Keratinocyte (primary cell): ENCODE results near the gene MACROH2A1. TPM values are rescaled to one million over a fixed set of nuclear protein-coding genes. Genes with fewer than 3 reads are reported as not detected.

Experiments
- DNase-seq: peaks from one replicate; pipeline ENCODE4 v3.0.0-alpha.2; 2011; ENCODE audit warnings: low read depth, missing footprints, low spot score
- FAIRE-seq: peaks from 2 replicates; lab custom pipeline; 2011; peaks lifted over from hg19 to GRCh38; lab: Jason Lieb, UNC
- H2AFZ ChIP-seq: 2 replicates; pipeline ENCODE4 v1.6.0; 2012; ENCODE audit warnings: low read length, control low read depth, inconsistent platforms; ENCODE audit not compliant: control insufficient read depth
- H3K27ac ChIP-seq: 2 replicates; pipeline ENCODE4 v1.5.1; 2011; ENCODE audit warnings: low read length; ENCODE audit not compliant: control insufficient read depth, insufficient read depth
- H3K27me3 ChIP-seq: 3 replicates; pipeline ENCODE4 v1.6.0; 2011; ENCODE audit warnings: low read length; ENCODE audit not compliant: control insufficient read depth, insufficient read depth; ENCODE audit errors: extremely low read depth
- H3K36me3 ChIP-seq, 2 experiments: 2 replicates in 1 of 2; 3 replicates in 1 of 2; pipeline ENCODE4 v1.5.1; 2011; ENCODE audit warnings: low read length in 2 of 2, mild to moderate bottlenecking in 1 of 2; ENCODE audit not compliant: control insufficient read depth in 2 of 2, insufficient read depth in 2 of 2; ENCODE audit errors: extremely low read depth in 1 of 2
- H3K4me1 ChIP-seq: 3 replicates; pipeline ENCODE4 v1.5.1; 2011; ENCODE audit warnings: low read length; ENCODE audit not compliant: control insufficient read depth, insufficient read depth; ENCODE audit errors: extremely low read depth
- H3K4me2 ChIP-seq: 3 replicates; pipeline ENCODE4 v1.6.0; 2011; ENCODE audit warnings: low read depth, low read length; ENCODE audit not compliant: control insufficient read depth, insufficient read depth; ENCODE audit errors: extremely low read depth
- H3K4me3 ChIP-seq, 3 experiments: fragments of 200-600 bp in 1 of 3; sonication (generic) in 1 of 3; 2 replicates in 2 of 3; 3 replicates in 1 of 3; pipeline ENCODE4 v1.5.1; 2011 to 2016; ENCODE audit warnings: low read length in 3 of 3, mild to moderate bottlenecking in 3 of 3, control low read depth in 2 of 3, inconsistent platforms in 1 of 3, low read depth in 1 of 3, mixed read lengths in 1 of 3, mixed run types in 1 of 3, moderate library complexity in 1 of 3; ENCODE audit not compliant: control insufficient read depth in 2 of 3, insufficient read depth in 2 of 3; ENCODE audit errors: extremely low read depth in 1 of 3
- H3K79me2 ChIP-seq: 2 replicates; pipeline ENCODE4 v1.6.0; 2012; ENCODE audit warnings: low read length; ENCODE audit not compliant: control insufficient read depth, insufficient read depth
- H3K9ac ChIP-seq: 3 replicates; pipeline ENCODE4 v1.6.0; 2011; ENCODE audit warnings: low read length; ENCODE audit not compliant: control insufficient read depth, insufficient read depth; ENCODE audit errors: extremely low read depth
- H3K9me1 ChIP-seq: 3 replicates; pipeline ENCODE4 v1.6.0; 2011; ENCODE audit warnings: low read length; ENCODE audit not compliant: control insufficient read depth, insufficient read depth; ENCODE audit errors: extremely low read depth
- H3K9me3 ChIP-seq: 2 replicates; pipeline ENCODE4 v1.5.1; 2012; ENCODE audit warnings: low read depth, low read length; ENCODE audit not compliant: control insufficient read depth
- H4K20me1 ChIP-seq: 3 replicates; pipeline ENCODE4 v1.6.0; 2011; ENCODE audit warnings: low read length; ENCODE audit not compliant: control insufficient read depth, insufficient read depth; ENCODE audit errors: extremely low read depth
- EZH2 ChIP-seq: IDR thresholded peaks from one replicate; pipeline ENCODE4 v1.6.1; 2012; ENCODE audit warnings: inconsistent platforms, mild to moderate bottlenecking, low read length, moderate library complexity
- dilution Hi-C: fragments of 300-500 bp; cut with MboI; formaldehyde crosslinking; loops from one replicate; pipeline ENCODE4 v1.7.0; 2020; ENCODE audit warnings: low sequenced_read_pairs; ENCODE audit not compliant: extremely low pct_ligation_motif_present
- polyA plus RNA-seq, 5 experiments: library from polyadenylated mRNA; depleted of rRNA in 3 of 5; stranded (reverse) in 3 of 5; stranded (forward) in 1 of 5; unstranded in 1 of 5; fragments of >200 nt; gene quantifications; 1 replicate in 1 of 5; 2 replicates in 3 of 5; 3 replicates in 1 of 5; pipeline versions ENCODE4 v1.2.1 to v1.2.3, GENCODE V29; 2011 to 2012; ENCODE audit warnings: missing spikeins in 2 of 5, low read depth in 1 of 5, low replicate concordance in 1 of 5
- TF ChIP-seq, protein P1 (sequence below), 3 experiments: IDR thresholded peaks in 1 of 3; conservative IDR thresholded peaks in 1 of 3; optimal IDR thresholded peaks in 1 of 3; 2 replicates in 2 of 3; 3 replicates in 1 of 3; pipeline versions ENCODE3 to v1.5.1; 2011; ENCODE audit warnings: low read length in 3 of 3, mild to moderate bottlenecking in 3 of 3, moderate library complexity in 2 of 3, control low read depth in 1 of 3, inconsistent platforms in 1 of 3; ENCODE audit not compliant: insufficient read depth in 2 of 3; ENCODE audit errors: extremely low read depth in 1 of 3

MACROH2A1 gene
- polyA plus RNA-seq, 1 donor (not counting 4 experiments of a cell fraction or from before 2014, with no cell fraction given) = 208 TPM

GRCh38 chr5:135315386-135315785 is 83.6 kb downstream of the MACROH2A1 start:
- Histone ChIP-seq H3K9ac (no peak overlapping the region), H3K27me3 (peaks cover 4% of the 10 kb centered on the region), H3K36me3 (no peaks in the 10 kb centered on the region), H4K20me1 (no peaks in the 10 kb centered on the region), H3K4me3 (no peak overlapping the region), H3K79me2 (no peaks in the 10 kb centered on the region), H3K9me3 (no peaks in the 10 kb centered on the region), H2AFZ (no peak overlapping the region), H3K27ac (no peak overlapping the region), H3K4me2 (no peak overlapping the region), H3K4me1 (no peaks in the 10 kb centered on the region), H3K9me1 (no peaks in the 10 kb centered on the region)
- TF ChIP-seq EZH2 = no peak
- TF ChIP-seq, protein P1, sequence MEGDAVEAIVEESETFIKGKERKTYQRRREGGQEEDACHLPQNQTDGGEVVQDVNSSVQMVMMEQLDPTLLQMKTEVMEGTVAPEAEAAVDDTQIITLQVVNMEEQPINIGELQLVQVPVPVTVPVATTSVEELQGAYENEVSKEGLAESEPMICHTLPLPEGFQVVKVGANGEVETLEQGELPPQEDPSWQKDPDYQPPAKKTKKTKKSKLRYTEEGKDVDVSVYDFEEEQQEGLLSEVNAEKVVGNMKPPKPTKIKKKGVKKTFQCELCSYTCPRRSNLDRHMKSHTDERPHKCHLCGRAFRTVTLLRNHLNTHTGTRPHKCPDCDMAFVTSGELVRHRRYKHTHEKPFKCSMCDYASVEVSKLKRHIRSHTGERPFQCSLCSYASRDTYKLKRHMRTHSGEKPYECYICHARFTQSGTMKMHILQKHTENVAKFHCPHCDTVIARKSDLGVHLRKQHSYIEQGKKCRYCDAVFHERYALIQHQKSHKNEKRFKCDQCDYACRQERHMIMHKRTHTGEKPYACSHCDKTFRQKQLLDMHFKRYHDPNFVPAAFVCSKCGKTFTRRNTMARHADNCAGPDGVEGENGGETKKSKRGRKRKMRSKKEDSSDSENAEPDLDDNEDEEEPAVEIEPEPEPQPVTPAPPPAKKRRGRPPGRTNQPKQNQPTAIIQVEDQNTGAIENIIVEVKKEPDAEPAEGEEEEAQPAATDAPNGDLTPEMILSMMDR (optimal IDR thresholded peaks at IDR 0.05 in 1 of 3, IDR thresholded peaks at IDR 0.05 in 1 of 3, conservative IDR thresholded peaks at IDR 0.05 in 1 of 3; ENCODE audit: extremely low read depth in 1 of 3, insufficient read depth in 2 of 3, low read length in 3 of 3) = no peak
- no peak for DNase-seq
- no peak for FAIRE-seq
- dilution Hi-C loops = no loop called here

- Histone ChIP-seq H3K4me1 (no peaks in the 10 kb centered on the region), H4K20me1 (no peaks in the 10 kb centered on the region), H3K9ac (no peak overlapping the region), H3K4me3 (no peak overlapping the region), H3K4me2 (no peak overlapping the region), H3K27me3 (peaks cover 4% of the 10 kb centered on the region), H2AFZ (no peak overlapping the region), H3K36me3 (no peaks in the 10 kb centered on the region), H3K79me2 (no peaks in the 10 kb centered on the region), H3K9me1 (no peaks in the 10 kb centered on the region), H3K27ac (no peak overlapping the region), H3K9me3 (no peaks in the 10 kb centered on the region)
- DNase-seq (no peak), FAIRE-seq (no peak)
- dilution Hi-C loops = no loop called here
- TF ChIP-seq, protein P1 (optimal IDR thresholded peaks at IDR 0.05 in 1 of 3, IDR thresholded peaks at IDR 0.05 in 1 of 3, conservative IDR thresholded peaks at IDR 0.05 in 1 of 3; ENCODE audit: extremely low read depth in 1 of 3, insufficient read depth in 2 of 3, low read length in 3 of 3) = no peak
- TF ChIP-seq EZH2 = no peak
Measured at GRCh38 chr5:135313946-135314345, 85.1 kb downstream of the MACROH2A1 start.
